ENCODE measurements around the gene GSTM2.
A peak's percentile ranks its signal among the peaks of the same experiment; 100 is the strongest.

- TF ChIP-seq EZH2 (IDR thresholded peaks at IDR 0.05; ENCODE audit: borderline replicate concordance, low read depth, low read length, poor library complexity, severe bottlenecking): no peak
- TF ChIP-seq, protein P1, sequence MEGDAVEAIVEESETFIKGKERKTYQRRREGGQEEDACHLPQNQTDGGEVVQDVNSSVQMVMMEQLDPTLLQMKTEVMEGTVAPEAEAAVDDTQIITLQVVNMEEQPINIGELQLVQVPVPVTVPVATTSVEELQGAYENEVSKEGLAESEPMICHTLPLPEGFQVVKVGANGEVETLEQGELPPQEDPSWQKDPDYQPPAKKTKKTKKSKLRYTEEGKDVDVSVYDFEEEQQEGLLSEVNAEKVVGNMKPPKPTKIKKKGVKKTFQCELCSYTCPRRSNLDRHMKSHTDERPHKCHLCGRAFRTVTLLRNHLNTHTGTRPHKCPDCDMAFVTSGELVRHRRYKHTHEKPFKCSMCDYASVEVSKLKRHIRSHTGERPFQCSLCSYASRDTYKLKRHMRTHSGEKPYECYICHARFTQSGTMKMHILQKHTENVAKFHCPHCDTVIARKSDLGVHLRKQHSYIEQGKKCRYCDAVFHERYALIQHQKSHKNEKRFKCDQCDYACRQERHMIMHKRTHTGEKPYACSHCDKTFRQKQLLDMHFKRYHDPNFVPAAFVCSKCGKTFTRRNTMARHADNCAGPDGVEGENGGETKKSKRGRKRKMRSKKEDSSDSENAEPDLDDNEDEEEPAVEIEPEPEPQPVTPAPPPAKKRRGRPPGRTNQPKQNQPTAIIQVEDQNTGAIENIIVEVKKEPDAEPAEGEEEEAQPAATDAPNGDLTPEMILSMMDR (conservative IDR thresholded peaks at IDR 0.05; ENCODE audit: low read depth, low read length): peak; percentile 58; the same call in 1 of the 2 replicates
Observed at GRCh38 chr1:109649491-109649914, 18.4 kb upstream of the GSTM2 start.
